Upper lobe of left lung (tissue), 4 donors: ENCODE data around the gene TAC4.

ENCODE experiments used
- CTCF ChIP-seq, 6 experiments: fragments of 450-650 bp in 4 of 6; fragments of 200-600 bp in 2 of 6; sonication (generic) in 2 of 6; IDR thresholded peaks; one replicate each; pipeline ENCODE4 v1.5.1; 2016 to 2019; ENCODE audit warnings: antibody characterized with exemption in 6 of 6
- EP300 ChIP-seq, 4 donors: sonication (generic); formaldehyde crosslinking; IDR thresholded peaks; one replicate each; pipeline ENCODE4 v1.5.1; 2017; ENCODE audit warnings: antibody characterized with exemption in 4 of 4, control low read depth in 2 of 4
- POLR2A ChIP-seq, 4 donors: fragments of 450-650 bp; IDR thresholded peaks; one replicate each; pipeline ENCODE4 v1.5.1; 2016 to 2017; ENCODE audit warnings: antibody characterized with exemption in 4 of 4, mild to moderate bottlenecking in 2 of 4
- POLR2AphosphoS5 ChIP-seq, 2 donors: sonication (generic); formaldehyde crosslinking; IDR thresholded peaks; one replicate each; pipeline ENCODE4 v1.5.1; 2017; ENCODE audit warnings: antibody characterized with exemption in 2 of 2

GRCh38 chr17:49875685-49876084 is 27.8 kb upstream of the TAC4 start:
- TF ChIP-seq CTCF (IDR thresholded peaks at IDR 0.05) (no peak), POLR2A (IDR thresholded peaks at IDR 0.05) (no peak), EP300 (IDR thresholded peaks at IDR 0.05) (no peak), POLR2AphosphoS5 (IDR thresholded peaks at IDR 0.05) (no peak)
